Activated T-cell treated with anti-CD3 and anti-CD28 coated beads for 4 hours (primary cell): ENCODE measurements around the gene PSMG4.

Experiments used
- DNase-seq: peaks from one replicate; pipeline ENCODE4 v3.0.0-alpha.2; 2020

The PSMG4 gene

GRCh38 chr6:3312604-3313231 is 54.0 kb downstream of the PSMG4 start:
- no peak for DNase-seq

GRCh38 chr6:3314176-3314575 is 55.4 kb downstream of the PSMG4 start:
- DNase-seq, result no peak

GRCh38 chr6:3314621-3315467 is 56.1 kb downstream of the PSMG4 start:
- no peak for DNase-seq

- DNase-seq, result no peak
Measured at GRCh38 chr6:3315841-3316240, 57.1 kb downstream of the PSMG4 start.

GRCh38 chr6:3316331-3316730 is 57.6 kb downstream of the PSMG4 start:
- no peak for DNase-seq

GRCh38 chr6:3316818-3317217 is 58.1 kb downstream of the PSMG4 start:
- no peak for DNase-seq
